Stomach smooth muscle (tissue), 2 donors: Measurements from ENCODE around the gene GPI.
"Not testable (repeated sequence)": the region's sequence is repeated elsewhere in the genome, so short reads cannot be mapped to it uniquely, and the experiment has no call there.

ENCODE experiments used
- H3K27ac ChIP-seq: one replicate; pipeline ENCODE4 v1.7.0; 2013; ENCODE audit warnings: mild to moderate bottlenecking, low read length, inconsistent platforms
- H3K27me3 ChIP-seq, 2 donors: one replicate each; pipeline ENCODE4 v1.7.0; 2013; ENCODE audit warnings: low read length in 2 of 2; ENCODE audit not compliant: insufficient read depth in 2 of 2, control insufficient read depth in 1 of 2
- H3K36me3 ChIP-seq, 2 donors: one replicate each; pipeline ENCODE4 v1.7.0; 2013; ENCODE audit warnings: low read length in 2 of 2; ENCODE audit not compliant: control insufficient read depth in 2 of 2, insufficient read depth in 2 of 2
- H3K4me1 ChIP-seq: one replicate; pipeline ENCODE4 v1.7.0; 2013; ENCODE audit warnings: low read length; ENCODE audit not compliant: control insufficient read depth, insufficient read depth
- H3K4me3 ChIP-seq, 2 donors: one replicate each; pipeline ENCODE4 v1.7.0; 2013; ENCODE audit warnings: low read length in 2 of 2
- H3K9ac ChIP-seq, 2 donors: one replicate each; pipeline ENCODE4 v1.7.0; 2013; ENCODE audit warnings: low read length in 2 of 2, mild to moderate bottlenecking in 1 of 2
- H3K9me3 ChIP-seq, 2 donors: one replicate each; pipeline ENCODE4 v1.7.0; 2013; ENCODE audit warnings: low read length in 2 of 2; ENCODE audit not compliant: control insufficient read depth in 2 of 2
- donor health status: healthy.
- donor health status: Pancreatic carcinoma.

GPI gene

DNA sequence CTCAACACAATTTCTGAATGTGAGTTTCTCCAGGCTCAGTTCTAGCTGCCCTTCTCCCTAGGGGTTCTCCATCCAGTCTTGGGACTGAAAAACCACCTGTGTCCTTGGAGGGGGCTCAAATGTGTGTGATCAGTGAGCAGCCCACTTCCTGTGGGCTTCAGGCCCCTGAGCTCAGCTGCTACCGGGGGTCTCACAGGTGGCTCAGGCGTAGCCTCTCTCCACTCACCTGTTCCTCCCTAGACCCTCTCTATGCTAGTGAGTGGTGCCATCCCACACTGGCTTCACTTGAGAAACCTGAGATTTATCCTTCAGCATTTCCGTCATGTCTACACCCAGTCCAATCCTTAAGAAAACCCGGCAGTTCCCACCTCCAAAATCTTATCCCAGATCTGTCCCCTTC is 39.8 kb upstream of the GPI start:
- Histone ChIP-seq H3K9ac (no peak overlapping the region), H3K4me1 (peaks cover 2% of the 10 kb centered on the region), H3K27me3 (no peaks in the 10 kb centered on the region), H3K27ac (no peak overlapping the region), H3K9me3 (no peaks in the 10 kb centered on the region), H3K4me3 (no peak overlapping the region), H3K36me3 (peaks cover 21 to 41% of the 10 kb centered on the region in 2 donors)

DNA sequence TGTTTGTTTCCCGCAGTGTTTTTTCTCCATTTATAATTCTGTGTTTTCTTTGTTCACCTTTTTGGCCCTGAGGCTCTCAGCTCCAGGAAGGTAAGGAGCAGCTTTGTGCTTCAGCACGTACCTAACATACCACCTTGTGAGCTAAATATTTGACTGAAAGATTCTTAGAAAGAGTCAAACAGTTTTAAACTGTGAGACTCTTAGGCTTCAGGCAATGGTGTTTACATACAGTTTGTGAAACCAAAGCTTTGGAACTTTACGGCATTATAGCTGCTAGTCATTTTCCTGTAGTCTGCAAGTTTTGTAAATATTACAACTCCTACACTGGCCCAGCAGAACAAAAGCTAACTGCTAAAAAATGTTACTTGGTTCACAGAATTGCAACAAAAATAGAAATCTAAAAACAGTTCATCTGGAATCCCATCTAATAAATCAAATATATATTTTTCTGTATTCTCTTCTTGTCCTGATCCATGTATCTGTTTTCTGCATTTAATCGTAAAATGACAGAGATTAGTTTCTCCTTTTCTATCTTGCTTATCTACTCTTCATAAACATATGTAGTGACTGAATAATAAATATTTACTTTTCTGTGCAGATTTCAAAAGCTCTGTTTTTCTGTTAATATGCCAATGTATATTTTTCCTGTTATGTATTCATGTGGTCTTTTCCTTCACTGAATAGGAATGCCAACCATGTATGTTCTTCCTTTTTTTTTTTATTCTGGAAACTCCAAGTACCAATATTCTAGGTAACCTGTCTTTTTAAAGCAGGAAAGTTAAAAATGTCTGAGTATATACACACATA is 38.8 kb upstream of the GPI start:
- Histone ChIP-seq H3K36me3 (peaks cover 21 to 42% of the 10 kb centered on the region in 2 donors), H3K4me1 (peaks cover 2% of the 10 kb centered on the region), H3K9me3 (no peaks in the 10 kb centered on the region), H3K27ac (no peak overlapping the region), H3K27me3 (no peaks in the 10 kb centered on the region), H3K4me3 (no peak overlapping the region), H3K9ac (no peak overlapping the region)

DNA sequence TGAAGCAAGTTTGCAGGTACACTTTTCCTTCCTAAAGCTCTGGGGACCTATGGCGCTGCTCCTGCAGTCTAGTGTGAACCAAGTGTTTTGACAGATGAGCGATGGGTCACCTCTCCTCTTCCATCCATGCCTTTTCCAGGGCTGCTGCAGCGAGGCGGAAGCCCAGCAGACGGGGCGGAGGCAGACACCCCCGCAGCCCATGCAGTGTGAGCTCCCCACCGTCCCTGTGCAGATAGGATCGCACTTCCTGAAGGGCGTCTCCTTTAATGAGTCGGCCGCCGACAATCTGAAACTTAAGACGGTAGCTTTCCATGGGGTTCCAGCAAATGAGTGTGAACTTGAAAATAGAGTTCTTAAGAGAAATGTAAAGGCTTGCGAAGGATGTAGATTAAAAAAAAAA is 37.1 kb upstream of the GPI start:
- Histone ChIP-seq H3K4me1 (peaks cover 2% of the 10 kb centered on the region), H3K27me3 (no peaks in the 10 kb centered on the region), H3K9ac (no peak overlapping the region), H3K4me3 (no peak overlapping the region), H3K36me3 (peaks cover 21 to 45% of the 10 kb centered on the region in 2 donors), H3K9me3 (no peaks in the 10 kb centered on the region), H3K27ac (no peak overlapping the region)

DNA sequence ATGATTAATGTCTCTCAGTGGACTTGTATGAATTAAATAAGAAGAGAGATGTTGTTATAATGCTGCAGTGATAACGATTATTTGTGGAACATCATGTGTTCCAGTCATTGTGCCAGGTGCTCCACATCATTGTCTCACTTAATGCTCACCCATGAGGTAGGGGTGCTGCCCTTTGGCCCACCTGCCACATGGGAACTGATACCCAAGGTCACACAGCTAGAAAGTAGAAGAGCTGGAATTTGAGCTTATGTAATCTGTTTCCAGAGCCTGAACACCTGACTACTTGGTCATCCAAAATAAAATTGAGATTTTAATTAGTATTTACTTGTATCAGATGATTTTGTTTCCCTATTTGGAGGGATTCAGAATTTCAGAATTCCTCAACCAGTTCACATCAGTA is 36.0 kb upstream of the GPI start:
- no peak overlapping the region for H3K27ac ChIP-seq
- peaks cover 2% of the 10 kb centered on the region for H3K4me1 ChIP-seq

DNA sequence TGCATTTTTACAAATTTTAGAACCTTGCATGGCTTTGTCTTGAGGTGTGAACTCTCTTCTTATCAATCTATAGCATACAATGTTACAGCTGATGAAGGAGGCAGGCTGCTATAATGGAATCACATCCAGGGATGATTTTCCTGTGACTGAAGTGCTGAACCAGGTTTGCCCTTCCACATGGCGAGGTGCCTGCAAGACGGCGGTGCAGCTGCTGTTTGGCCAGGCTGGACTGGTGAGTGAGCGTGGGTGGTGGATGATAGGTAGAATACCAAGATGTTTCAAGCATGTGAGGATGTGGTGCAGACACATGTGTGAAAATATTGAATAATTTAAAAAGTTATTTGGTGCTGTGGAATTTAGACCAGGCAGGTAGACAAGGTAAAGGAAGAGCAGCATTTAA is 34.9 kb upstream of the GPI start:
- peaks cover 20 to 44% of the 10 kb centered on the region in 2 donors for H3K36me3 ChIP-seq
- H3K9ac ChIP-seq, result no peak overlapping the region
- no peaks in the 10 kb centered on the region for H3K9me3 ChIP-seq
- no peak overlapping the region for H3K27ac ChIP-seq
- no peak overlapping the region for H3K4me3 ChIP-seq
- H3K27me3 ChIP-seq, result no peaks in the 10 kb centered on the region
- peaks cover 2% of the 10 kb centered on the region for H3K4me1 ChIP-seq

More for the DNA sequence above, 36.0 kb upstream of the GPI start:
- no peak overlapping the region for H3K9ac ChIP-seq
- no peaks in the 10 kb centered on the region for H3K27me3 ChIP-seq
- H3K36me3 ChIP-seq, result peaks cover 25 to 45% of the 10 kb centered on the region in 2 donors
- no peak overlapping the region for H3K4me3 ChIP-seq
- H3K9me3 ChIP-seq, result no peaks in the 10 kb centered on the region

DNA sequence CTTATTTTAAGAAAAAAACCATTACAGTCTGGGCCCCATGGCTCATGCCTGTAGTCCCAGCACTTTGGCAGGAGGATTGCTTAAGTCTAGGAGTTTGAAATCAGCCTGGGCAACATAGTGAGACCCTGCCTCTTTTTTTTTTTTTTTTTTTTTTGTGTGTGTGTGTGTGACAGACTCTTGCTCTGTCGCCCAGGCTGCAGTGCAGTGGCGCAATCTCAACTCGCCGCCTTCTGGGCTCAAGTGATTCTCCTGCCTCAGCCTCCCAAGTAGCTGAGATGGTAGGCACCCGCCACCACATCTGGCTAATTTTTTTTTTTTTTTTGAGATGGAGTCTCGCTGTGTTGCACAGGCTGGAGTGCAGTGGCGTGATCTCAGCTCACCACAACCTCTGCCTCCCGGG is 34.4 kb upstream of the GPI start:
- not testable (repeated sequence) for H3K4me3 ChIP-seq, H3K9ac ChIP-seq, H3K4me1 ChIP-seq, H3K27ac ChIP-seq, H3K27me3 ChIP-seq, H3K9me3 ChIP-seq
- peaks cover 16 to 39% of the 10 kb centered on the region in 2 donors for H3K36me3 ChIP-seq

DNA sequence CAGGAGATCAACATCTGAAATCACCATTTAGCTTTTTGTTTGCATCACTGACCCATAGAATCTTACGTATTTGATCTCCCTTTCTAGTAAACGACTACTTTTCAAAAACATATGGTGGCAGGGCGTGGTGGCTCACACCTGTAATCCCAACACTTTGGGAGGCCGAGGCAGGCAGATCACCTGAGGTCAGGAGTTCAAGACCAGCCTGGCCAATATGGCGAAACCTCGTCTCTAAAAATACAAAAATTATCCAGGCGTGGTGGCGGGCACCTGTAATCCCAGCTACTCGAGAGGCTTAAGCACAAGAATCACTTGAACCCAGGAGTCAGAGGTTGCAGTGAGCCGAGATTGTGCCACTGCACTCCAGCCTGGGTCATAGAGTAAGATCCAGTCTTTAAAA is 33.4 kb upstream of the GPI start:
- H3K36me3 ChIP-seq, result peaks cover 12 to 35% of the 10 kb centered on the region in 2 donors

DNA sequence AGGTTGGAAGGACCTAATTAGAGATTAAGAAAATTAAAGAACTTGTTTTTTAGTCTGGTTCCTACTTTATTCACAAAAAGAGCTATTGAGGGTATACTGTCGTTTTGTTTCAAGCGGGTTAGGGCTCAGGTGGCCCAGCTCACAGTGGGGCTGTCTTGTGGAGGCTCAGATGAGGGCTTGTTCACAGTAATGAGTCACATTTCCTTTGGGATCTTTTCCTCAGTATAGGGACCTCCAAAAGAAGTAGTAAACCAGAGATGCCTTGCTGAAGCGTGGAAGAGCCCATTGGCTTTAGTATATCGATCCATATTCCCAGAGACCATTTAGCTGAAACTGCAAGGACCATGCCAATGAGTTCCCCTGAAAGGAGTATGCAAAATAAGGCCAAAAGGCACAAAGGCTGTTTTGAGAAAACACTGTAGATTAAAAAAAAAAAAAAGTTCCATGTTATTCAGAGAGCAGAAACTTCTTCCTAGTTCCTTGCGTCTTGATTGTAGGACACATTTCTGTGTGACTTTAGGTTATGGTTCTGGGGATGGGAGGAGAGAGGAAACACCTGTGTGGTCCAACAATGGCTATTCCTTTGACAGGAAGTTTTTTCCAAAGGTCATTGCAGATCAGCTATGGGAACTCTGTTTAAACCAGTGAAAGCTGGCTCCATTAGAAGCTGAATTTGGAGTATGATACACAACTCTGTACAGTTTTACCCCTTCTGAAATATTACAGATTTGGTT is 32.8 kb upstream of the GPI start:
- H3K9ac ChIP-seq, result no peak overlapping the region
- peaks cover 11 to 34% of the 10 kb centered on the region in 2 donors for H3K36me3 ChIP-seq
- H3K9me3 ChIP-seq, result no peaks in the 10 kb centered on the region
- no peak overlapping the region for H3K27ac ChIP-seq
- no peaks in the 10 kb centered on the region for H3K27me3 ChIP-seq
- peaks cover 2% of the 10 kb centered on the region for H3K4me1 ChIP-seq
- H3K4me3 ChIP-seq, result no peak overlapping the region

More for the DNA sequence above, 33.4 kb upstream of the GPI start:
- not testable (repeated sequence) for H3K4me1 ChIP-seq, H3K4me3 ChIP-seq, H3K27me3 ChIP-seq, H3K9me3 ChIP-seq, H3K27ac ChIP-seq, H3K9ac ChIP-seq

DNA sequence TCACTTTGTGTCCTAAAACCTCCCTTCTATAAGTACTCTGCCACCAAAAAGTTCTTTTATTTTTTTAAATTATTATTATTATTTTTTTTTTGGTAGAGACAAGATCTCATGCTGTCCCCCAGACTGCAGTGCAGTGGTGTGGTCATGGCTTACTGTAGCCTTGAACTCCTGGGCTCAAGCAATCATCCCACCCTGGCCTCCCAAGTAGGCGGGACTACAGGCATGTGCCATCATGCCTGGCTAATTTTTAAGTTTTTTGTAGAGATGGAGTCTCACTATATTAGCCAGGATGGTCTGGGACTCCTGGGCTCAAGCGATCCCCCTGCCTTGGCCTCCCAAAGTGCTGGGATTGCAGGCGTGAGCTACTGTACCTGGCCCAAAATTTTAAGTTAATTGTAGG is 29.1 kb upstream of the GPI start:
- H3K36me3 ChIP-seq, result peaks cover 17 to 34% of the 10 kb centered on the region in 2 donors
- H3K9me3 ChIP-seq, result no peaks in the 10 kb centered on the region

DNA sequence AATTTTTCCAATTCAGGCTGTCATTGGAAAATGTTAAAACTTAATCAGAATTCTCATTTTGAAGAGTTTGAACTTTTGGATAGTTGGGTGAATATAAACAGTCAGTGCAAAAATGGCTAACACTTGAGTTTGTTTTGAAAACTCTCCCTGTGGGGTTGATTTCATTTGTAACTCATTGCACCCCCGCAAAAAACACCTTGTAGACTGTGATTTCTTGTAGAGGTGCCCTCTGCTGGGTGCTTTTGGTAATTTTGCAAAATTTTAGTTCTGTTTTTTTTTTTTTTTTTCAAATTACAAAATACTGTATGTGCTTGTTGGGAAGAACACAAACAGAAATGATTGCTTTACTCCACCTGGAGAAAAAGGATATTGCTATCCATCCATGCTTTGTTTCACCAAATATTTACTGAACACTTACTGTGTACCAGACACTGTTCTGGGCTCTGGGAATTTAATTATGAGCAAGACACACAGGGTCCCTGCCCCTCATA is 28.2 kb upstream of the GPI start:
- H3K4me3 ChIP-seq, result no peak overlapping the region
- H3K27ac ChIP-seq, result no peak overlapping the region
- no peak overlapping the region for H3K9ac ChIP-seq
- H3K4me1 ChIP-seq, result no peaks in the 10 kb centered on the region
- H3K27me3 ChIP-seq, result no peaks in the 10 kb centered on the region
- H3K9me3 ChIP-seq, result no peaks in the 10 kb centered on the region
- peaks cover 23 to 36% of the 10 kb centered on the region in 2 donors for H3K36me3 ChIP-seq

More for the DNA sequence above, 29.1 kb upstream of the GPI start:
- Histone ChIP-seq H3K4me3 (no peak overlapping the region), H3K4me1 (no peaks in the 10 kb centered on the region), H3K27ac (no peak overlapping the region), H3K27me3 (no peaks in the 10 kb centered on the region), H3K9ac (no peak overlapping the region)

DNA sequence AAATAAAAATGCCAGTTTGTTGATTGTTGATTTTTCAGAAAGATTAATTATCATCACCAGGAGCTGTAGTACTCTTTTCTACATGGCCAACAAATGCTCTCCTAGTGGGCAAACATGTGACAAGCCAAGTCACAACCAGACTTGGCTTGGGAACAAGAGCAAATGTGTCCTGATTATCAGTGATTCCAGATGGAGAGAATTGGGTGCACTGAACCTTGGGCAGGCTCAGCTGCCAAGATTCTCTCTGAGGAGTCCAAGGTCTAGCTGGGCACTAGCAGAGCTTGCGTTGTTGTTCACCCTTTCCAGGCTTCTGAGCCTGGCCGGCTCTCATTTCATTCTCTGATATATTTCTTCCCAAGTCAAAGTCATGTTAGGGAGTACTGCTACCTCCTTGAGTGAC is 27.3 kb upstream of the GPI start:
- Histone ChIP-seq H3K4me1 (no peaks in the 10 kb centered on the region), H3K27ac (no peak overlapping the region), H3K9ac (no peak overlapping the region), H3K4me3 (no peak overlapping the region), H3K27me3 (no peaks in the 10 kb centered on the region), H3K9me3 (no peaks in the 10 kb centered on the region), H3K36me3 (peaks cover 31 to 42% of the 10 kb centered on the region in 2 donors)
